Stimulated activated CD8-positive, alpha-beta memory T cell treated with anti-CD3 and anti-CD28 coated beads, Interleukin-7, amount 100 ng/mL, for 48 hours (primary cell): ENCODE data around the gene RPS17.
"Not testable (repeated sequence)": the region's sequence is repeated elsewhere in the genome, so short reads cannot be mapped to it uniquely, and the experiment has no call there.

Experiments used
- DNase-seq, 2 donors: peaks; one replicate each; pipeline ENCODE4 v3.0.0-alpha.2; 2020; ENCODE audit warnings: low read depth in 1 of 2; ENCODE audit errors: extremely low read depth in 1 of 2

RPS17 gene

GRCh38 chr15:82549199-82549665 lies 9.0 kb upstream of the RPS17 start:
- no peak for DNase-seq

GRCh38 chr15:82548700-82549099 lies 8.4 kb upstream of the RPS17 start:
- peak in 1 of 2 donors; percentile 47 for DNase-seq

- DNase-seq, result no peak
Observed at GRCh38 chr15:82545478-82545877, 5.2 kb upstream of the RPS17 start.

- DNase-seq, result no peak
Observed at GRCh38 chr15:82545002-82545401, 4.7 kb upstream of the RPS17 start.

GRCh38 chr15:82544431-82544830 lies 4.2 kb upstream of the RPS17 start:
- DNase-seq, result no peak

GRCh38 chr15:82543160-82543559 lies 2.9 kb upstream of the RPS17 start:
- no peak for DNase-seq

- no peak for DNase-seq
Observed at GRCh38 chr15:82540984-82541431, 751 bp upstream of the RPS17 start.

GRCh38 chr15:82539691-82540054 lies 584 bp downstream of the RPS17 start:
- no peak for DNase-seq

- DNase-seq, result no peak
Observed at GRCh38 chr15:82538961-82539690, 1.1 kb downstream of the RPS17 start.

GRCh38 chr15:82537351-82537908 lies 2.8 kb downstream of the RPS17 start:
- no peak for DNase-seq

GRCh38 chr15:82536409-82537350 lies 3.6 kb downstream of the RPS17 start:
- DNase-seq, result no peak

GRCh38 chr15:82535566-82536408 lies 4.5 kb downstream of the RPS17 start:
- DNase-seq, result no peak

GRCh38 chr15:82535151-82535550 lies 5.1 kb downstream of the RPS17 start:
- not testable (repeated sequence) for DNase-seq

- not testable (repeated sequence) for DNase-seq
Observed at GRCh38 chr15:82534457-82534861, 5.8 kb downstream of the RPS17 start.

GRCh38 chr15:82533801-82534200 lies 6.5 kb downstream of the RPS17 start:
- no peak for DNase-seq

GRCh38 chr15:82532991-82533481 lies 7.2 kb downstream of the RPS17 start:
- no peak for DNase-seq

GRCh38 chr15:82532383-82532990 lies 7.8 kb downstream of the RPS17 start:
- no peak for DNase-seq

- no peak for DNase-seq
Observed at GRCh38 chr15:82531496-82532382, 8.5 kb downstream of the RPS17 start.
